Mucosa of gallbladder (tissue), 1 donor: ENCODE results near the gene AADACL2. TPM values are rescaled to one million over a fixed set of nuclear protein-coding genes. Genes with fewer than 3 reads are reported as not detected.
"Not testable (repeated sequence)": the region's sequence is repeated elsewhere in the genome, so short reads cannot be mapped to it uniquely, and the experiment has no call there.

Experiments
- DNase-seq: peaks from one replicate; pipeline ENCODE4 v3.0.0-alpha.2; 2020; ENCODE audit warnings: low spot score
- total RNA-seq: library from RNA; stranded (reverse); gene quantifications from one replicate; pipeline ENCODE4 v1.2.1, GENCODE V29; 2021
- donor health status: DM: no; HTN: no; CAD: no.

Gene AADACL2, protein sequence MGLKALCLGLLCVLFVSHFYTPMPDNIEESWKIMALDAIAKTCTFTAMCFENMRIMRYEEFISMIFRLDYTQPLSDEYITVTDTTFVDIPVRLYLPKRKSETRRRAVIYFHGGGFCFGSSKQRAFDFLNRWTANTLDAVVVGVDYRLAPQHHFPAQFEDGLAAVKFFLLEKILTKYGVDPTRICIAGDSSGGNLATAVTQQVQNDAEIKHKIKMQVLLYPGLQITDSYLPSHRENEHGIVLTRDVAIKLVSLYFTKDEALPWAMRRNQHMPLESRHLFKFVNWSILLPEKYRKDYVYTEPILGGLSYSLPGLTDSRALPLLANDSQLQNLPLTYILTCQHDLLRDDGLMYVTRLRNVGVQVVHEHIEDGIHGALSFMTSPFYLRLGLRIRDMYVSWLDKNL
- 0.14 TPM for total RNA-seq

DNA sequence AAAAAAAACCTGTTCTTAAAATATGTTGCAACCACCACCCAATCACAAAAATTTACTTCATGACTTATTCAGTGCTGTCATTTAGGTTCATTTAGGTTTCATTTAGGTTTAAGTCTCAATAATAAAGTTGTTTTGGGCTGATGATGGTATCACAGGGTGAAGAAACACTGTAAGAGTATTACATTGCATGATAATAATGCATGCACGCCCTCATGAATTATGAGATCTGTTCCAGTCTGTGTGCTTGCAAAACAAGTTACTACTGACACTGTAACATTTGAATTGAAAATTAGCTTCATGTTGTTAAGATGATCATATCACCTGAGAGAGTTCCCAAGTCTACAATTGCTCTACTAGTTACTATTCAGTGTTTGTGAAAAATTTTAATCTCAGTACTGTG, at the start of gene AADACL2:
AADACL2 (plus strand) TSS at position 315 of the 400 bp plus-strand sequence. CDS start 109 bp downstream, outside the sequence.
- DNase-seq = no peak

DNA sequence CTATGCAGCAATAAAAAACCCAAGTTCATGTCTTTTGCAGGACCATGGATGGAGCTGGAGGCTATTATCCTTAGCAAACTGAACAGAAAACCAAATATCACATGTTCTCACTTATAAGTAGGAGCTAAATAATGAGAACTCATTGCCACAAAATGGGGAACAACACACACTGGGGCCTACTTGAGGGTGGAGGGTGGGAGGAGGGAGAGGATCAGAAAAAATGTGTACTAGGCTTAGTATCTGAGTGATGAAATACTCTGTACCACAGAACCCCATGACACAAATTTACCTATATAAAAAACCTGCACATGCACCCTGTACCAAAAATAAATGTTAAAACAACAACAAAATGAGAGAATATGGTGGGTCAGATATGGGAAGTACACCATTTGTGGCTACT, 49.6 kb upstream of the AADACL2 start:
- DNase-seq = no peak

- no peak for DNase-seq
Measured at GRCh38 chr3:151686257-151686656, 47.5 kb upstream of the AADACL2 start.

DNA sequence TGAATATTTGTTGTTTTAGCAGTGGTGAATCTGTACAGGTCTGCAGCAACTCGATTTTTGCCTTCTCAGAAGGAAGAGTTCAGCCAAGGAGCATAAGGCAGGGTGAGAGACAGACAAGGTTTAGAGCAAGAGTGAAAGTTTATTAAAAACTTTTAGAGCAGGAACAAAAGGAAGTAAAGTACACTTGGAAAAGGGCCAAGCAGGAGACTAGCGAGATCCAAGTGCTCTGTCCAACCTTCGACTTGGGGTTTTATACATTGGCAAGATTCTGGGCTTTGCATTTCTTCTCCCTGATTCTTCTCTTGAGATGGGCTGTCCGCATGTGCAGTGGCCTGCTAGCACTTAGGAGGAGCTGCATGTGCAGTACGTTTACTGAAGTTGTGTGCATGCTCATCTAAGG, 46.7 kb upstream of the AADACL2 start:
- no peak for DNase-seq

GRCh38 chr3:151688571-151688970, 45.2 kb upstream of the AADACL2 start:
- DNase-seq = no peak

DNA sequence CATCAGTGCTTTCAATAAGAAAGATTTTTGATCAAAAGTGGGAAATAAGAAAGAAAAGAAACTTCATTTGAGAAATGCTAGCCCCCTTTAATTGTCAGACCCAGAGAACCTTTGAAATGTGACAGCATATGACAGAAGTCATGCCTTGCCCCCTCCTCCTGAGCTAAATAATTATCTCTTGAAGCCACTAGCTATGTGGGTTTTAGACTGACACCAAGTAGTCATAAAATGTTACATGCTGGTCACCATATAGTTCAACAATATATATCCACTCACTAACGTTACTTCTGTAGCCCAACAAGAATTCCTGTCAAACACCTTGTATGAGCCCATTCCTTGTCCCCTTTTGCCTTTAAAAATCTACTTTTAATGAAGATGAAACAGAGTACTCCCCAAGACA, 43.1 kb upstream of the AADACL2 start:
- no peak for DNase-seq

DNA sequence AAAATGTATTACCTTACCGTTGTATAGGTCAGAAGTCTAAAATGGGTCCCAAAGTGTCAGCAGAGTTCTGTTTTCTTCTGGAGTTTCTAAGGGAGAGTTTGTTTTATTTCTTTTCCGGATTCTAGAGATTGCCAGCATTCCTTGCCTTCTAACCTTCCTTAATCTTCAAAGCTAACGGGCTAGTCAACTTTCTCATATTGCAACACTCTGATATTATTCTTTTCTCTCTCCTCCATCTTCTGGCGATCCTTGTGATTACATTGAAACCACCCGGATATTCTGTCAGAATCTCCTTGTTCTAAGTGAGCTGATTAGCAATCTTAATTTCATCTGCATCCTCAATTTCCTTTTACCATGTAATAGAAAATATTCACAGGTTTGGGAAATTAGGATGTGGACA, 36.2 kb upstream of the AADACL2 start:
- no peak for DNase-seq

DNA sequence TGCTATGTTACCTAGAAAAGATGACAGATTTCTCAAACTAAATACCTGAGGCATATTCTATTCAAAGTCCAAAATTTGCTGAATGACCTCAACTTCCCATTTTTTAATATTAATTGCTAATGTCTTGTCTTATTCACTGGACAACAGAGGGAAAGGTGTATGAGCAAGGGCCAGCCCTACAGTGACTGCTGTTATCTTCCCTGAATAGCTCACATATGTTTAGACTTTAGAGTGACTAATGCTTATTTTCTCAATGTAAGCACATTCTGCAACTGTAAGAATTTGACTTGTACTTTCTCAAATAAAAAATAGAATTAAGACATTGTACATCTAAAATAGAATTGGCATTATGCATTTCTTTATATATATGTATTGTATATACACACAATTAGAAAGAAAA, 26.5 kb upstream of the AADACL2 start:
- DNase-seq = no peak

- no peak for DNase-seq
Measured at GRCh38 chr3:151708868-151709267, 24.9 kb upstream of the AADACL2 start.

DNA sequence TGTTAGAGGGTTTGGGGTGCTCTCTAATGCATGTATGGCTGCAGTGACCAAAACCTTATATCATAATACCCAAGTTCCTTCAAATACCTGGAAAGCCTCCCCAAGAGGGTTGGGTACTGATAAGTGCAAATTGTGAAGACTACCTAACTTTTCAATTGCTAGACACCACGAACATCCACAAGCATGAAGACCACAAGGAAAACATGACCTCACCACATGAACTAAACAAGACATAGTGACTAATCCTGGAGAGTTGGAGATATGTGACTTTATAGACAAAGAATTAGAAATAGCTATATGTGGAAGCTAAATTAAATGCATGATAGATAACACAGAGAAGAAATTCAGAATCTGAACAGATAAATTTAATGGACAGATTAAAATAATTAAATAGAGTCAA, 23.9 kb upstream of the AADACL2 start:
- no peak for DNase-seq

- DNase-seq = no peak
Measured at GRCh38 chr3:151721294-151721693, 12.4 kb upstream of the AADACL2 start.

DNA sequence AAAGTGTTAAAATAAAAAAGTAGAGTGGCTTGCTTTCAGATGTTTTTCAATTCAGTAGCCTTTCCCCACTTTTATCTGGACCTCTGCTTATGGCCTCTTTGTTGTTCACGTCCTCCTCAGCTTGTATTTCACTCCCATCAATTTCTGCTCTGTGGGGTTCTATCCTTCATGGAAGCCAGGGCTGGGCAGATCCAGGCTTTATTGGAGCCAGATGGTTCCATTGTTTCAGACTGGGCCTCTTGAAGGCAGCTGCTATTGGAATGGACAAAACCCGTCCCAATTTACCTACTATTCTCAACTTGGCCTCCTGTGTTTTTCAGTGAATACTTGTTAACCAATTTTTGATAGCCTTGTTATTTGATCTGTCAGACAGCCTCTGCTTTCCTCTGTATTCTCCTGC, 10.9 kb upstream of the AADACL2 start:
- no peak for DNase-seq

DNA sequence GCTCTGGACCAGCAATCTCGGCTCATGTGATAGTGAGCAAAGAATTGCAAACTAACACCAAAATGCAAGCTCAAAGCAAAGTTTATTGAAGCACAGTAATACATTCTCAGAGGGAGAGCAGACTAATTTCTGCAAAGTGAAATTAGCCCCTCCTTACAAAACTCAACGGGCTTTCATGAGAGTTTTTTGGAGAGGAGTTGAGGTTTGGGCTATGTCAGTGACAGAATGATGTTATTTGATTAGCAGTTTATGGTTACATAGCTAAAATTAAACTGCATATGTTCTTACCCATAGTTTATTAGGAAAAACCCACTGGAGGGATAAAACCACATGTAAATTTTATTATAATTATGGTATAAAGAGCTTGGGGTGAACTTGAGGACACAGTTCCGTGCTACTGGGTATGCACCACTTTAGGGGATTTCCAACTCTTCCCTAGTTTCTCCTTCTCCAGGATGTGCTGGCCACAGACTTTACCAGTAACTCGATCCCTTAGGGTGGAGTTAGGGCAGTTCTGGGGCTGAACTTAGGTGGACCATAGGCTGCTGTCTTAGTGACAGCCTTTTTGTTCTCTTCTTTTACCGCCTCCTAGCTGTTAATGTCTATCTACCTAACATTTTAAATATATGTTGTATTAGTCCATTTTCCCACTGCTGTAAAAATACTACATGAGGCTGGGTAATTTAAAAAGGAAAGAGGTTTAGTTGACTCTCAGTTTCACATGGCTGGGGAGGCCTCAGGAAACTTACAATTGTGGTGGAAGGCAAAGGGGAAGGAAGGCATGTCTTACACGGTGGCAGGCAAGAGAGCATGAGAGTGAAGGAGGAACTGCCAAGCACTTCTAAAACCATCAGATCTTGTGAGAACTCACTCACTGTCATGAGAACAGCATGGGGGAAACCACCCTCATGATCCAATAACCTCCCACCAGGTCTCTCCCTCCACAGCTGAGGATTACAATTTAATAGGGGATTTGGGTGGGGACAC, 8.9 kb upstream of the AADACL2 start:
- DNase-seq = no peak

DNA sequence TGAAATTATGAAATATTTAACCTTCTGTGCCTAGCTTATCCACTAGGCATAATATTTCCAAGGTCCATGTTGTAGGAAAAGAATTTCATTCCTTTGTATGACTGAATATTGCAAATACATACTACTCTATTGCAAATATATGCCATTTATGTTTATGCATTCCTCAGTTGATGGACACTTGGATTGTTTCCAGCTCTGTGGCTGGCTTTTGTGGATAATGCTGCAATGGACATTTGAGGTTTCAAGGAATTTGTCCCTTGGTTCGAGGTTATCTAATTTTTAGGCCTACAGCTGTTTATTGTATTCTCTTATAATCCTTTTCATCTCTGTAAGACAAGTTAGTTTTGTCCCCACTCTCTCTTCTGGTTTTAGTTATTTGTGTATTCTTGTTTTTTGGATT, 7.7 kb upstream of the AADACL2 start:
- DNase-seq = no peak

DNA sequence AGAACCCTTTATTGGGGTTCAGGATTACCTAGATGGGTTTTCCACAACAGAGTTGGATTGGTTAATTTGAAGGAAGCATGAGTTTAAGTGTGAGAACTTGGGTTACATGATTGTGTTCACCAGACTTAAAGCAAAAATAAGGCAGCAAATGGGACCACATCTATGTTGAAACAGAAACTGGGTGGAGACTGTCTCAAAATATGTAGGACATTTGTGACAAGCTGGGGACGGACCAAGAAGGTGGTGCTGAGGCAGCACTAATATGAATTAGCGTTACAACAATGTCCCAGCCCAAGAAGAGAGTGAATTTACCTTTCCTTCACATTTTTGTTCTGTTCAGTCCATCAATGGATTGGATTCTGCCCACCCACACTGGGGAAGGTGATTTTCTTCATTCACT, 866 bp upstream of the AADACL2 start:
- DNase-seq = no peak

GRCh38 chr3:151740581-151740980, 6.9 kb downstream of the AADACL2 start:
- DNase-seq = no peak

- DNase-seq = no peak
Measured at GRCh38 chr3:151743855-151744254, 10.1 kb downstream of the AADACL2 start.

- DNase-seq = no peak
Measured at GRCh38 chr3:151750181-151750580, 16.5 kb downstream of the AADACL2 start.

GRCh38 chr3:151750678-151751077, 17.0 kb downstream of the AADACL2 start:
- DNase-seq = no peak

DNA sequence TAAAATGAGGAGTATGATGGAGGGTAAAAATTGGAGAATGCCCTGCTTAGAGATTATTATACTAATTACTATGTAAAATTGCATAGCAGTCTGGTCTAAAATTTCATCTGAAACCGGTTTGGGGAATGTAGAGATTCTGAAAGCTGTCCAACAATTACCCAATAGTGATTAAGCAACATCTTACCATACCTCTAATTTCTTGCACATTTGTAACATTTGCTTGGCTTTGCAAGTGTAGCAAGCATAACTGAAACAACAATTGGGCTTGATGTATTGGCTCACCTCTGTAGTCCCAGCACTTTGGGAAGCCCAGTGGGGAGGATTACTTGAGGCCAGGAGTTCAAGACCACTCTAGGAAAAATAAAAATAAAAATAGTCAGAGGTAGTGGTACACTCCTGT, 17.4 kb downstream of the AADACL2 start:
- no peak for DNase-seq

DNA sequence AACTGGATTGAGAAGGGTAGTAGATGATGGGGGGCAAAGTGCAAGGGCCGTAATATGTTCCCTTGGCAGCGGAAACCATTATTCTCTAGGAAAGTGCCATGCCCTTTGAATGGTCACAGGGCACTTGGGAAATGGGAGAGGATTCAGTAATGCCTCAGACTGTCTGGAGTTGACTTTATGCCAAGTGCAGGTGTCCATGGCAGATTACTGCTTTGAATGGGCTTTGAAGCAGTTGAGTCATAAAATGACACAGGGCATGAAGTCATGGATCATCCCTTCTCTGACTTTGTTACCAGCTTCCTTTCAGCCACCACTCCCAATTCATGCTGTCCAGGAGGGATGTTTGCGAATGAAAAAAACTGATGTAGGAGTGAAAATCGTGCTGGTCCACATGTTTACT, 20.1 kb downstream of the AADACL2 start:
- no peak for DNase-seq

DNA sequence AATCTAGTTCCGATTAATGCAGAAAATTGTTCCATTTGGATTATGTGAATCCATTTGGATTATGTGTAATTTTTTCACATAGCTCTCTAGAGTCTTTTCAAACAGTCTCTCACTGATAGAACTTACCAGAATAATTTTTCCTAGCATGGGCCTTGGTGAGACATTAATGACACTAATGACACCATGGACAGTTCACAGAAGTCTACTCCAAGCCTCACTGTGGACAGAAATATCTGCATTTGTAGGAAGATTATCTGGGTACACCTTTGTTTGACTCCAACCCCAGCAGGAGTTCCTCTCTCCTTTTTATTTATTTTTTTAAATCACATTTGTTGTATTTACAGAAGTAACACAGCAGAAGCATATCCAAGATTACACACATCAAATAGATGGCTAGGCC, 27.9 kb downstream of the AADACL2 start:
- DNase-seq = no peak

DNA sequence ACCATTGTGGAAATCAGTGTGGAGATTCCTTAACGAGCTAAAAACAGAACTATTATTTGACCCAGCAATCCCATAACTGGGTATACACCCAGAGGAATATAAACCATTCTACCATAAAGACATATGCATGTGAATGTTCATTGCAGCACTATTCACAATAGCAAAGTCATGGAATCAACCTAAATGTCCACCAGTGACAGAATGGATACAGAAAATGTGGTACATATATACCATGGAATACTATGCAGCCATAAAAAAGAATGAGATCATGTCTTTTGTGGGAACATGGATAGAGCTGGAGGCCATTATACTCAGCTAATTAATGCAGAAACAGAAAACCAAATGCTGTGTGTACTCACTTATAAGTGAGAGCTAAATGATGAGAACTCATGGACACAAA, 31.0 kb downstream of the AADACL2 start:
- not testable (repeated sequence) for DNase-seq
